Immature natural killer cell (primary cell): ENCODE data around the gene LARP1B. TPM values are rescaled to one million over a fixed set of nuclear protein-coding genes. Genes with fewer than 3 reads are reported as not detected.
"Not testable (repeated sequence)": the region's sequence is repeated elsewhere in the genome, so short reads cannot be mapped to it uniquely, and the experiment has no call there.

ENCODE experiments used
- DNase-seq, 3 donors: peaks; one replicate each; pipeline ENCODE4 v3.0.0; 2022; ENCODE audit warnings: mixed read lengths in 1 of 3
- H3K27ac Mint-ChIP-seq, 6 donors: one replicate each; pipeline ENCODE4 v1.8.0; 2020; ENCODE audit warnings: mixed read lengths in 6 of 6, mild to moderate bottlenecking in 5 of 6, inconsistent platforms in 4 of 6, moderate library complexity in 3 of 6
- H3K27me3 Mint-ChIP-seq, 3 donors: one replicate each; pipeline ENCODE4 v1.8.0; 2020 to 2021; ENCODE audit warnings: low read depth in 3 of 3, mild to moderate bottlenecking in 3 of 3, mixed read lengths in 3 of 3, moderate library complexity in 3 of 3, inconsistent platforms in 1 of 3
- H3K36me3 Mint-ChIP-seq, 3 donors: one replicate each; pipeline ENCODE4 v1.8.0; 2020; ENCODE audit warnings: mixed read lengths in 3 of 3, inconsistent platforms in 2 of 3, mild to moderate bottlenecking in 2 of 3
- H3K4me1 Mint-ChIP-seq, 2 donors: one replicate each; pipeline ENCODE4 v1.8.0; 2020; ENCODE audit warnings: inconsistent platforms in 2 of 2, mild to moderate bottlenecking in 2 of 2, mixed read lengths in 2 of 2, moderate library complexity in 1 of 2
- H3K4me3 Mint-ChIP-seq, 5 donors: one replicate each; pipeline ENCODE4 v1.8.0; 2020; ENCODE audit warnings: mild to moderate bottlenecking in 5 of 5, mixed read lengths in 5 of 5, inconsistent platforms in 3 of 5, moderate library complexity in 3 of 5
- H3K9me3 Mint-ChIP-seq, 6 donors: one replicate each; pipeline ENCODE4 v1.8.0; 2020; ENCODE audit warnings: mild to moderate bottlenecking in 6 of 6, mixed read lengths in 6 of 6, inconsistent platforms in 4 of 6, moderate library complexity in 3 of 6
- polyA plus RNA-seq, 3 donors: library from polyadenylated mRNA; unstranded; fragments of 300-500 nt; fragmentation: Illumina TruSeq; gene quantifications; one replicate each; pipeline ENCODE4 v1.2.3, GENCODE V29; 2021

LARP1B gene
- polyA plus RNA-seq, 3 donors from 2014 or later: 5.0 to 7.4 (median 7.3) TPM

GRCh38 chr4:128156472-128156871 is 95.4 kb downstream of the LARP1B start:
- not testable (repeated sequence) for H3K27me3 Mint-ChIP-seq, H3K36me3 Mint-ChIP-seq, H3K4me1 Mint-ChIP-seq, H3K9me3 Mint-ChIP-seq, DNase-seq, H3K27ac Mint-ChIP-seq, H3K4me3 Mint-ChIP-seq

- no peak for DNase-seq
- no peaks in the 10 kb centered on the region for H3K4me1 Mint-ChIP-seq
- H3K4me3 Mint-ChIP-seq: no peak overlapping the region
- peaks cover 0 to 2% (median 0%) of the 10 kb centered on the region in 6 donors for H3K9me3 Mint-ChIP-seq
- H3K36me3 Mint-ChIP-seq: peaks cover 0 to 9% (median 6%) of the 10 kb centered on the region in 3 donors
- H3K27ac Mint-ChIP-seq: no peak overlapping the region
- H3K27me3 Mint-ChIP-seq: peaks cover 0 to 2% (median 0%) of the 10 kb centered on the region in 3 donors
These were observed 97.8 kb downstream of the LARP1B start for GRCh38 chr4:128158894-128159293.

GRCh38 chr4:128159967-128160366 is 98.9 kb downstream of the LARP1B start:
- Mint-ChIP-seq H3K36me3 (peaks cover 0 to 8% (median 6%) of the 10 kb centered on the region in 3 donors), H3K9me3 (peaks cover 0 to 2% (median 0%) of the 10 kb centered on the region in 6 donors), H3K4me3 (no peak overlapping the region), H3K4me1 (no peaks in the 10 kb centered on the region), H3K27me3 (peaks cover 0 to 2% (median 0%) of the 10 kb centered on the region in 3 donors), H3K27ac (no peak overlapping the region)
- DNase-seq: no peak

GRCh38 chr4:128161138-128161537 is 100.0 kb downstream of the LARP1B start:
- Mint-ChIP-seq H3K27ac (no peak overlapping the region), H3K4me1 (no peaks in the 10 kb centered on the region), H3K36me3 (peaks cover 0 to 4% (median 4%) of the 10 kb centered on the region in 3 donors), H3K4me3 (no peak overlapping the region), H3K27me3 (no peaks in the 10 kb centered on the region), H3K9me3 (peaks cover 0 to 2% (median 0%) of the 10 kb centered on the region in 6 donors)
- DNase-seq: no peak

- H3K36me3 Mint-ChIP-seq: no peaks in the 10 kb centered on the region
- H3K9me3 Mint-ChIP-seq: no peaks in the 10 kb centered on the region
- H3K4me1 Mint-ChIP-seq: no peaks in the 10 kb centered on the region
- no peak overlapping the region for H3K27ac Mint-ChIP-seq
- no peak for DNase-seq
- no peak overlapping the region for H3K4me3 Mint-ChIP-seq
- no peaks in the 10 kb centered on the region for H3K27me3 Mint-ChIP-seq
These were observed 101.3 kb downstream of the LARP1B start for GRCh38 chr4:128162434-128162833.

- Mint-ChIP-seq H3K4me3 (no peak overlapping the region), H3K27ac (no peak overlapping the region), H3K4me1 (no peaks in the 10 kb centered on the region), H3K36me3 (no peaks in the 10 kb centered on the region), H3K27me3 (no peaks in the 10 kb centered on the region), H3K9me3 (no peaks in the 10 kb centered on the region)
- DNase-seq: no peak
These were observed 102.3 kb downstream of the LARP1B start for GRCh38 chr4:128163177-128164117.

GRCh38 chr4:128166982-128167381 is 105.9 kb downstream of the LARP1B start:
- H3K4me1 Mint-ChIP-seq: no peaks in the 10 kb centered on the region
- no peaks in the 10 kb centered on the region for H3K36me3 Mint-ChIP-seq

GRCh38 chr4:128168701-128169100 is 107.6 kb downstream of the LARP1B start:
- Mint-ChIP-seq H3K9me3 (no peaks in the 10 kb centered on the region), H3K4me1 (no peaks in the 10 kb centered on the region), H3K4me3 (no peak overlapping the region), H3K27ac (no peak overlapping the region), H3K27me3 (peaks cover 0 to 1% (median 0%) of the 10 kb centered on the region in 3 donors), H3K36me3 (no peaks in the 10 kb centered on the region)
- no peak for DNase-seq

More at GRCh38 chr4:128166982-128167381, 105.9 kb downstream of the LARP1B start:
- Mint-ChIP-seq H3K9me3 (no peaks in the 10 kb centered on the region), H3K27me3 (peaks cover 0 to 1% (median 0%) of the 10 kb centered on the region in 3 donors), H3K27ac (no peak overlapping the region), H3K4me3 (no peak overlapping the region)
- DNase-seq: no peak

- no peaks in the 10 kb centered on the region for H3K9me3 Mint-ChIP-seq
These were observed 108.1 kb downstream of the LARP1B start for GRCh38 chr4:128169245-128169644.

GRCh38 chr4:128176643-128177042 is 115.5 kb downstream of the LARP1B start:
- no peak for DNase-seq
- H3K4me3 Mint-ChIP-seq: no peak overlapping the region
- H3K27me3 Mint-ChIP-seq: peaks cover 0 to 4% (median 0%) of the 10 kb centered on the region in 3 donors
- H3K27ac Mint-ChIP-seq: no peak overlapping the region
- H3K9me3 Mint-ChIP-seq: no peaks in the 10 kb centered on the region
- H3K36me3 Mint-ChIP-seq: peaks cover 0 to 4% (median 4%) of the 10 kb centered on the region in 3 donors
- no peaks in the 10 kb centered on the region for H3K4me1 Mint-ChIP-seq

More at GRCh38 chr4:128169245-128169644, 108.1 kb downstream of the LARP1B start:
- Mint-ChIP-seq H3K4me1 (no peaks in the 10 kb centered on the region), H3K4me3 (no peak overlapping the region), H3K36me3 (no peaks in the 10 kb centered on the region), H3K27me3 (peaks cover 0 to 1% (median 0%) of the 10 kb centered on the region in 3 donors), H3K27ac (no peak overlapping the region)
- no peak for DNase-seq

GRCh38 chr4:128177498-128177897 is 116.4 kb downstream of the LARP1B start:
- H3K4me3 Mint-ChIP-seq: no peak overlapping the region
- H3K27me3 Mint-ChIP-seq: peaks cover 0 to 4% (median 0%) of the 10 kb centered on the region in 3 donors
- no peak overlapping the region for H3K27ac Mint-ChIP-seq
- H3K4me1 Mint-ChIP-seq: no peaks in the 10 kb centered on the region
- no peaks in the 10 kb centered on the region for H3K9me3 Mint-ChIP-seq
- H3K36me3 Mint-ChIP-seq: peaks cover 0 to 7% (median 4%) of the 10 kb centered on the region in 3 donors
- DNase-seq: no peak

GRCh38 chr4:128186623-128187022 is 125.5 kb downstream of the LARP1B start:
- no peak overlapping the region for H3K4me3 Mint-ChIP-seq
- no peaks in the 10 kb centered on the region for H3K9me3 Mint-ChIP-seq
- H3K4me1 Mint-ChIP-seq: peaks cover 0 to 6% of the 10 kb centered on the region in 2 donors
- H3K36me3 Mint-ChIP-seq: peaks cover 0 to 15% (median 0%) of the 10 kb centered on the region in 3 donors
- no peak overlapping the region for H3K27ac Mint-ChIP-seq
- no peak for DNase-seq
- H3K27me3 Mint-ChIP-seq: no peaks in the 10 kb centered on the region

- Mint-ChIP-seq H3K27me3 (no peaks in the 10 kb centered on the region), H3K27ac (no peak overlapping the region), H3K4me1 (peaks cover 0 to 6% of the 10 kb centered on the region in 2 donors), H3K9me3 (no peaks in the 10 kb centered on the region), H3K4me3 (no peak overlapping the region), H3K36me3 (peaks cover 0 to 3% (median 0%) of the 10 kb centered on the region in 3 donors)
- peak; percentile 53 to 64 (median 56) for DNase-seq
These were observed 130.1 kb downstream of the LARP1B start for GRCh38 chr4:128191115-128191781.
